A549 (cell line): ENCODE measurements around the gene NPAS2. TPM values are rescaled to one million over a fixed set of nuclear protein-coding genes. Genes with fewer than 3 reads are reported as not detected.

Experiments
- ATAC-seq, 2 experiments: fragments of 200-7000 bp in 1 of 2; fragments of >200 bp in 1 of 2; cut with Nextera tagmentation in 1 of 2; cut with Tn5 transposase in 1 of 2; 3 replicates each; pipeline versions ENCODE4 v1.8.0 to v1.9.1; 2018 to 2020; ENCODE audit warnings: mild to moderate bottlenecking in 1 of 2, moderate library complexity in 1 of 2
- CTCF ChIA-PET: fragments of 300-600 bp; sonication (Branson Sonifier 250); formaldehyde crosslinking; extraction: SDS; loops from one replicate; lab custom pipeline; 2021; ENCODE audit warnings: antibody characterized with exemption, inconsistent platforms; lab: Yijun Ruan, JAX
- POLR2A ChIA-PET: fragments of 350-600 bp; formaldehyde crosslinking; extraction: SDS; loops from one replicate; lab custom pipeline; 2021; ENCODE audit warnings: antibody characterized with exemption, inconsistent platforms; lab: Yijun Ruan, JAX
- DNase-seq, 2 experiments: peaks; one replicate each; pipeline versions ENCODE4 v3.0.0 to v3.0.0-alpha.2; 2011 to 2016; ENCODE audit warnings: low read depth in 1 of 2, low spot score in 1 of 2
- FAIRE-seq: peaks from 2 replicates; lab custom pipeline; 2011; peaks lifted over from hg19 to GRCh38; lab: Jason Lieb, UNC
- H3K27ac ChIP-seq, 2 experiments: fragments of >200 bp; sonication (Bioruptor Twin); formaldehyde crosslinking; 3 replicates each; pipeline ENCODE4 v1.5.1; 2016 to 2017
- H3K4me1 ChIP-seq: fragments of >200 bp; sonication (Bioruptor Twin); formaldehyde crosslinking; 3 replicates; pipeline ENCODE4 v1.6.1; 2016
- H3K4me2 ChIP-seq: fragments of >200 bp; sonication (Bioruptor Twin); formaldehyde crosslinking; 3 replicates; pipeline ENCODE4 v1.6.1; 2016
- H3K4me3 ChIP-seq: fragments of >200 bp; sonication (Bioruptor Twin); formaldehyde crosslinking; 3 replicates; pipeline ENCODE4 v1.5.1; 2016
- H3K9me3 ChIP-seq: fragments of >200 bp; sonication (Bioruptor Twin); formaldehyde crosslinking; 3 replicates; pipeline ENCODE4 v1.6.1; 2016
- BHLHE40 ChIP-seq: IDR thresholded peaks from 2 replicates; pipeline ENCODE4 v1.6.1; 2012; ENCODE audit warnings: low read depth, low read length, inconsistent platforms
- CEBPB ChIP-seq, 2 experiments: fragments of >200 bp in 1 of 2; sonication (Bioruptor Twin) in 1 of 2; formaldehyde crosslinking in 1 of 2; IDR thresholded peaks; 2 replicates each; pipeline ENCODE4 v1.6.1; 2012 to 2016
- CHD2 ChIP-seq: fragments of 150-350 bp; IDR thresholded peaks from 2 replicates; pipeline ENCODE4 v1.6.1; 2014; ENCODE audit warnings: low read length; ENCODE audit not compliant: partially characterized antibody
- EHF ChIP-seq: fragments of 250-450 bp; sonication (Bioruptor Pico); IDR thresholded peaks from 2 replicates; pipeline ENCODE4 v1.5.0; 2020; ENCODE audit warnings: mild to moderate bottlenecking
- EHMT2 ChIP-seq: fragments of 200-600 bp; sonication (generic); IDR thresholded peaks from 2 replicates; pipeline ENCODE4 v1.6.1; 2016; ENCODE audit warnings: antibody characterized with exemption, low read depth, mild to moderate bottlenecking, moderate library complexity
- EP300 ChIP-seq, 2 experiments: fragments of >200 bp; sonication (Bioruptor Twin); formaldehyde crosslinking; IDR thresholded peaks; 2 replicates in 1 of 2; 3 replicates in 1 of 2; pipeline ENCODE4 v1.6.1; 2016 to 2017
- ESRRA ChIP-seq: fragments of 150-350 bp; IDR thresholded peaks from 2 replicates; pipeline ENCODE4 v1.6.1; 2014; ENCODE audit warnings: mild to moderate bottlenecking, low read length, borderline replicate concordance
- FOSL2 ChIP-seq, 2 experiments: fragments of 450-650 bp in 1 of 2; fragments of >200 bp in 1 of 2; sonication (Bioruptor Twin) in 1 of 2; formaldehyde crosslinking; IDR thresholded peaks; 2 replicates each; pipeline versions ENCODE4 v1.5.0 to v1.6.1; 2016 to 2020; ENCODE audit warnings: mild to moderate bottlenecking in 1 of 2, moderate library complexity in 1 of 2
- GATA3 ChIP-seq: IDR thresholded peaks from 2 replicates; pipeline ENCODE4 v1.6.1; 2012; ENCODE audit warnings: borderline replicate concordance
- HDAC2 ChIP-seq: fragments of 200-600 bp; sonication (generic); IDR thresholded peaks from 2 replicates; pipeline ENCODE4 v1.6.1; 2016
- HEYL ChIP-seq: fragments of 250-450 bp; sonication (Bioruptor Pico); IDR thresholded peaks from 2 replicates; pipeline ENCODE4 v1.8.0; 2021; ENCODE audit warnings: mild to moderate bottlenecking, moderate library complexity
- HOXB13 ChIP-seq: fragments of 250-450 bp; sonication (Bioruptor Pico); IDR thresholded peaks from 2 replicates; pipeline ENCODE4 v1.5.0; 2020; ENCODE audit warnings: low read depth, mild to moderate bottlenecking, moderate library complexity
- HOXB5 ChIP-seq: fragments of 250-450 bp; sonication (Bioruptor Pico); IDR thresholded peaks from 2 replicates; pipeline ENCODE4 v1.5.0; 2020; ENCODE audit warnings: mild to moderate bottlenecking, moderate library complexity
- KDM1A ChIP-seq: fragments of 200-600 bp; sonication (generic); IDR thresholded peaks from 2 replicates; pipeline ENCODE4 v1.6.1; 2016; ENCODE audit warnings: low read depth, mild to moderate bottlenecking
- NFE2L2 ChIP-seq: fragments of 150-350 bp; conservative IDR thresholded peaks from 2 replicates; pipeline ENCODE4 v1.6.1; 2014; ENCODE audit warnings: low read length
- NPAS2 ChIP-seq: fragments of 250-450 bp; sonication (Bioruptor Pico); IDR thresholded peaks from 2 replicates; pipeline ENCODE4 v1.8.0; 2022; ENCODE audit warnings: mild to moderate bottlenecking, moderate library complexity, borderline replicate concordance
- PBX3 ChIP-seq: IDR thresholded peaks from 2 replicates; pipeline ENCODE4 v1.6.1; 2012
- POLR2A ChIP-seq: IDR thresholded peaks from 2 replicates; pipeline ENCODE4 v1.6.1; 2012; ENCODE audit warnings: mild to moderate bottlenecking, low read length
- POLR2AphosphoS2 ChIP-seq: conservative IDR thresholded peaks from 2 replicates; pipeline ENCODE4 v1.6.1; 2012; ENCODE audit warnings: low read length, improper control_type of control experiment, inconsistent platforms
- RCOR1 ChIP-seq: fragments of 150-350 bp; IDR thresholded peaks from 2 replicates; pipeline ENCODE4 v1.6.1; 2014; ENCODE audit warnings: antibody characterized with exemption, low read length, low read depth
- SMC3 ChIP-seq: fragments of >200 bp; sonication (Bioruptor Twin); formaldehyde crosslinking; IDR thresholded peaks from 3 replicates; pipeline ENCODE4 v1.6.1; 2018; ENCODE audit warnings: inconsistent platforms
- TFCP2L1 ChIP-seq: fragments of 250-450 bp; sonication (Bioruptor Pico); IDR thresholded peaks from 2 replicates; pipeline ENCODE4 v1.5.0; 2021; ENCODE audit warnings: mild to moderate bottlenecking
- USF2 ChIP-seq: fragments of 450-650 bp; IDR thresholded peaks from 2 replicates; pipeline ENCODE4 v1.6.1; 2014; ENCODE audit warnings: antibody characterized with exemption
- ZNF302 ChIP-seq: fragments of 250-450 bp; sonication (Bioruptor Pico); IDR thresholded peaks from 2 replicates; pipeline ENCODE4 v1.9.0; 2021; ENCODE audit warnings: inconsistent platforms, mild to moderate bottlenecking, moderate library complexity
- WGBS: methylation state at CpG from one replicate; pipeline ENCODE4 v1.1.6; 2017; ENCODE audit errors: missing lambda C conversion rate; 5-methylcytosine and 5-hydroxymethylcytosine counted together
- polyA plus RNA-seq, 4 experiments: library from polyadenylated mRNA; depleted of rRNA in 3 of 4; stranded (reverse); fragments of >200 nt; fragmentation: RNase III in 1 of 4; extraction: RNeasy Plus Mini Kit Qiagen cat#74134 plus additional on column Dnase treatment in 1 of 4; gene quantifications; 2 replicates in 3 of 4; 3 replicates in 1 of 4; pipeline ENCODE4 v1.2.3, GENCODE V29; 2011 to 2017
- TF ChIP-seq, protein P1 (sequence below): IDR thresholded peaks from 2 replicates; pipeline ENCODE4 v1.6.1; 2012; ENCODE audit warnings: low read depth, borderline replicate concordance
- TF ChIP-seq, protein P2 (sequence below): fragments of 250-450 bp; sonication (Bioruptor Pico); IDR thresholded peaks from 2 replicates; pipeline ENCODE4 v1.5.0; 2021; ENCODE audit warnings: mild to moderate bottlenecking, moderate library complexity, borderline replicate concordance
- TF ChIP-seq, protein P3 (sequence below): fragments of >200 bp; sonication (Bioruptor Twin); formaldehyde crosslinking; IDR thresholded peaks from 3 replicates; pipeline ENCODE4 v1.5.1; 2016

Gene NPAS2
- polyA plus RNA-seq, 2 of the 4 experiments (the other 2 are of a cell fraction), result 31.4 to 56.1 TPM

GRCh38 chr2:100822587-100823248, 2.8 kb downstream of the NPAS2 start:
- TF ChIP-seq CEBPB (IDR thresholded peaks at IDR 0.05), result peak in 1 of 2 experiments; percentile 29; a peak in 1 of 4 replicates
- no peak for TF ChIP-seq ZNF302 (CRISPR knock-in tag)
- CTCF ChIA-PET, result interaction anchor here (1.0 to 8.9 kb wide), 8 partner anchors 8 to 214 kb away, joined by 3 to 76 read pairs (median 4); no protein-coding TSS in a partner anchor
- peak overlapping the region; percentile 65 to 97 for H3K27ac ChIP-seq
- H3K4me3 ChIP-seq, result peak overlapping the region; percentile 96
- 21% methylated on average over 9 of the region's 9 CpGs for WGBS
- no peak for FAIRE-seq
- H3K9me3 ChIP-seq, result peaks cover 5% of the 10 kb centered on the region
- POLR2A ChIA-PET, result no interaction called here
- H3K4me2 ChIP-seq, result peak overlapping the region; percentile 91
- no peak for ATAC-seq
- H3K4me1 ChIP-seq, result peaks cover 56% of the 10 kb centered on the region
- DNase-seq, result no peak

DNA sequence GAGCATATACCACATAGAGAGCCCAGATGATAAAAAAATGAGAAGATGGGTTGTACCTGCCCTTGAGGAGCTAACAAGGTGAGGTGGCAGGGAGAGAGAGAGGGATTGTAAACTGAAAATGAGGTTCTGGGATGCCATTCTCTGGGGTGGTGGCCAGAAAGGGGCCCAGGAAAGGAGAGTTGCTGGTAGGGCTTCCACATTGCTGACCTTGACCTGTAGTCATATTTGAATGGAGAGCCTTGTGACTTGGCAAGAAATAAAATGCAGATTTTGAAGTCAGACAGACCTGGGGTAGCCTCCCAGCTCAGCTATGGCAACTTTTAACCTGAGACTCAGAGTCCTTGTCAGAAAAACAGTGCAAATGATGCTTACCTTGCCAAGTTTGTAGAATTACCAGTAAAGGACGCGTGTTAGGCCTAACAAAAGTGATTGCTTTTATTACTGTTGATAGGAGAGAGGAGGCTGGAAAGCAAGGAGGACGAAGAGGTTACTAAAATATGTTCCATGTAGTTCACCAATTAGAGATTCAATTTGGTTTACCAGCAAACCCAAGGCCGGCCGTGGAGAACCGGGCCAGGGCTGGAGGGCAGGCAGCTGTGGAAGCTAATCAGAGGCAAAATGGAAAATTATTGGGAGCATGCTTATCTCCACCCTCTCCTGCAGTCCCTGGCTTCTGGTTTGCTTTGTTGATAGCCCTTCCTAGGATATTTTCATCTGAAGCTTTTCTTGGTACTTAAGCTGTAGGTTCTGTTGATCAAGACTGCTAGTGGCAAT, 3.9 kb downstream of the NPAS2 start:
- H3K4me2 ChIP-seq, result peak overlapping the region; percentile 91
- H3K9me3 ChIP-seq, result peaks cover 16% of the 10 kb centered on the region
- FAIRE-seq, result no peak
- WGBS, result 94% methylated on average over 6 of the region's 6 CpGs
- TF ChIP-seq EP300 (IDR thresholded peaks at IDR 0.05), result no peak
- no peak for TF ChIP-seq CHD2
- TF ChIP-seq EHF, result no peak
- TF ChIP-seq POLR2A, result no peak
- no peak for TF ChIP-seq EHMT2
- TF ChIP-seq HDAC2, result no peak
- TF ChIP-seq NFE2L2, result no peak
- TF ChIP-seq KDM1A, result no peak
- no peak for TF ChIP-seq POLR2AphosphoS2
- TF ChIP-seq, protein P1, sequence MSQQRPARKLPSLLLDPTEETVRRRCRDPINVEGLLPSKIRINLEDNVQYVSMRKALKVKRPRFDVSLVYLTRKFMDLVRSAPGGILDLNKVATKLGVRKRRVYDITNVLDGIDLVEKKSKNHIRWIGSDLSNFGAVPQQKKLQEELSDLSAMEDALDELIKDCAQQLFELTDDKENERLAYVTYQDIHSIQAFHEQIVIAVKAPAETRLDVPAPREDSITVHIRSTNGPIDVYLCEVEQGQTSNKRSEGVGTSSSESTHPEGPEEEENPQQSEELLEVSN, result no peak
- TF ChIP-seq FOSL2 (IDR thresholded peaks at IDR 0.05), result no peak
- TF ChIP-seq FOSL2 (CRISPR knock-in tag; IDR thresholded peaks at IDR 0.05), result no peak
- no peak for TF ChIP-seq SMC3
- TF ChIP-seq, protein P2, sequence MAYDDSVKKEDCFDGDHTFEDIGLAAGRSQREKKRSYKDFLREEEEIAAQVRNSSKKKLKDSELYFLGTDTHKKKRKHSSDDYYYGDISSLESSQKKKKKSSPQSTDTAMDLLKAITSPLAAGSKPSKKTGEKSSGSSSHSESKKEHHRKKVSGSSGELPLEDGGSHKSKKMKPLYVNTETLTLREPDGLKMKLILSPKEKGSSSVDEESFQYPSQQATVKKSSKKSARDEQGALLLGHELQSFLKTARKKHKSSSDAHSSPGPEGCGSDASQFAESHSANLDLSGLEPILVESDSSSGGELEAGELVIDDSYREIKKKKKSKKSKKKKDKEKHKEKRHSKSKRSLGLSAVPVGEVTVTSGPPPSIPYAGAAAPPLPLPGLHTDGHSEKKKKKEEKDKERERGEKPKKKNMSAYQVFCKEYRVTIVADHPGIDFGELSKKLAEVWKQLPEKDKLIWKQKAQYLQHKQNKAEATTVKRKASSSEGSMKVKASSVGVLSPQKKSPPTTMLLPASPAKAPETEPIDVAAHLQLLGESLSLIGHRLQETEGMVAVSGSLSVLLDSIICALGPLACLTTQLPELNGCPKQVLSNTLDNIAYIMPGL (CRISPR knock-in tag), result no peak
- TF ChIP-seq BHLHE40, result no peak
- TF ChIP-seq TFCP2L1 (CRISPR knock-in tag), result no peak
- TF ChIP-seq ESRRA, result no peak
- no peak for TF ChIP-seq RCOR1
- TF ChIP-seq ZNF302 (CRISPR knock-in tag), result no peak
- TF ChIP-seq NPAS2, result no peak
- DNase-seq, result no peak
- ChIA-PET CTCF (interaction anchor here (1.0 to 8.9 kb wide), 5 partner anchors 9 to 215 kb away, joined by 3 to 76 read pairs (median 4); no protein-coding TSS in a partner anchor), POLR2A (no interaction called here)
- H3K4me3 ChIP-seq, result no peak overlapping the region
- H3K27ac ChIP-seq, result peak overlapping the region; percentile 20 to 65; a peak in 5 of 6 replicates
- ATAC-seq, result no peak
- H3K4me1 ChIP-seq, result peaks cover 50% of the 10 kb centered on the region

DNA sequence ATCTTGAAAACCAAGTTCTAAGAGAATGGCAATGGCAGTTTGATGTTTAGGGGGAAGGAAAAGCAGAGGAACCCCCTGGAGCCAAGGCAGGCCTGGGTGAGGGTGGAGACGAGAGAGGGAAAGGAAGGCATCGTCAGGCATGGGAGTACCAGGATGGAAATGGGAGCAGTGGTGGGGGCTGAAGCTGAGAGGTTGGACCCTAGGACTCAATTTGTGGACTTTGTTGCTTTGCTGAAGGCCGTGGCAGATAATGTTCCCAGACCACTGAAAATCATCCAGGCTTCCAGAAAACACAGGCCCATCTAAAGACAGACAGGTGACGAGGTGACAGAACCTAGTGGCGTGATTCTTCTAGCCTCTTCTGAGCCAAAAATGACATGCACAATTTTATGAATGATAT, 4.9 kb downstream of the NPAS2 start:
- CTCF ChIA-PET, result interaction anchor here (1.2 to 8.9 kb wide), 2 partner anchors 94 to 216 kb away, joined by 3 to 76 read pairs; no protein-coding TSS in a partner anchor
- Histone ChIP-seq H3K9me3 (peaks cover 16% of the 10 kb centered on the region), H3K4me1 (peaks cover 54% of the 10 kb centered on the region), H3K4me2 (peak overlapping the region; percentile 46; the same call in 2 of the 3 replicates), H3K4me3 (no peak overlapping the region), H3K27ac (0 out of 6 replicates have a peak overlapping the region, but pooled peaks of 1 of the 2 experiments have one; percentile 37)
- FAIRE-seq (no peak), DNase-seq (no peak), ATAC-seq (no peak)
- POLR2A ChIA-PET, result no interaction called here
- 94% methylated on average over 5 of the region's 5 CpGs for WGBS
- no peak for TF ChIP-seq HOXB5 (CRISPR knock-in tag)
- TF ChIP-seq HOXB13 (CRISPR knock-in tag), result no peak
- no peak for TF ChIP-seq BHLHE40
- no peak for TF ChIP-seq CEBPB (IDR thresholded peaks at IDR 0.05)
- no peak for TF ChIP-seq GATA3
- no peak for TF ChIP-seq ESRRA
- no peak for TF ChIP-seq HEYL
- no peak for TF ChIP-seq NFE2L2
- no peak for TF ChIP-seq USF2
- TF ChIP-seq PBX3, result no peak
- TF ChIP-seq, protein P3, sequence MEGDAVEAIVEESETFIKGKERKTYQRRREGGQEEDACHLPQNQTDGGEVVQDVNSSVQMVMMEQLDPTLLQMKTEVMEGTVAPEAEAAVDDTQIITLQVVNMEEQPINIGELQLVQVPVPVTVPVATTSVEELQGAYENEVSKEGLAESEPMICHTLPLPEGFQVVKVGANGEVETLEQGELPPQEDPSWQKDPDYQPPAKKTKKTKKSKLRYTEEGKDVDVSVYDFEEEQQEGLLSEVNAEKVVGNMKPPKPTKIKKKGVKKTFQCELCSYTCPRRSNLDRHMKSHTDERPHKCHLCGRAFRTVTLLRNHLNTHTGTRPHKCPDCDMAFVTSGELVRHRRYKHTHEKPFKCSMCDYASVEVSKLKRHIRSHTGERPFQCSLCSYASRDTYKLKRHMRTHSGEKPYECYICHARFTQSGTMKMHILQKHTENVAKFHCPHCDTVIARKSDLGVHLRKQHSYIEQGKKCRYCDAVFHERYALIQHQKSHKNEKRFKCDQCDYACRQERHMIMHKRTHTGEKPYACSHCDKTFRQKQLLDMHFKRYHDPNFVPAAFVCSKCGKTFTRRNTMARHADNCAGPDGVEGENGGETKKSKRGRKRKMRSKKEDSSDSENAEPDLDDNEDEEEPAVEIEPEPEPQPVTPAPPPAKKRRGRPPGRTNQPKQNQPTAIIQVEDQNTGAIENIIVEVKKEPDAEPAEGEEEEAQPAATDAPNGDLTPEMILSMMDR, result no peak
